NCI-H2107 treated with DMSO at 0.1 percent for 48 hours (cell line): ENCODE measurements around the gene LRRC59.
A peak's percentile ranks its signal among the peaks of the same experiment; 100 is the strongest.
"Not testable (repeated sequence)": the region's sequence is repeated elsewhere in the genome, so short reads cannot be mapped to it uniquely, and the experiment has no call there.

ENCODE experiments used
- DNase-seq: peaks from one replicate; lab custom pipeline; 2025; ENCODE audit not compliant: unreplicated experiment; lab: John Stamatoyannopoulos, UW

Gene LRRC59

DNA sequence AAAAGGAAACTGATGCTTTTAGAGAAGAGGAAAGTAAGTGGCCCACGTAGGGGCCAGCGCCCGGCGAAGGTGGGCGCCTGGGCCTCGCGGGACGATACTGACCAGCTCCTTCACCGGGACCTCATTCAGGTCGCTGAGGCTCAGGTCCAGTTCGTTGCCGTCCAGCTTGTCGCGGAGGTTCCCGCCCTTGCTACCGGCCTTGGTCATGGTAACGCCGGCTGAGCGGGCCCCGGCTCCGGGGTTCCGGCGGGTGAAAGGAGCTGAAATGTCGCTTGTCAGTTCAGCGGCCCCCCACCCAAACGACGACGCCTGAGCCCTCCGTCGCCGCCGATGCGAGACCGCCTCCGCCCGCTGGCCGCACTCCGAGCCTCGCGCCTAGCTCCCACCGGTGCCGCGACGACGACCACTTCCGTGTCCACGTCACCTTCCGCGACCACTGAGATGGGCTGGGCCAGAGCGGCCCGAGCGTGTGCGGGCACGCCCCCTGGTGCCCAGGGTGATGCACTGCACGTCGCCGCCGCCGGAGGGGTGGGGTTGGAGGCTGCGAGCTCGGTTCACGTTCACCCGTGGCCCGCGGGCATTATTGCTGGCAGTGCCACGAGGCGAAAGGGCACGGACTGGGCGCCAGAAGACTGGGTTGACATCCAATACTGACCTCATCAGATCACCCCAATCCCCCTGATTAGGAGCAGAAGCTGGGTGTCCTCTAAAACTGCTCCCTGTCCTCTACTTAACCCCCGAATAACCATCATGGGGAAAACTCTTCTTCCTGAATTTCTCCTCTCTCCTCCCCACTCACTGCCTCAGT lies at the start of gene LRRC59:
TSS of gene LRRC59 (minus strand) at position 413 of the 808 bp plus-strand sequence. CDS start at position 207, 206 bp downstream.
- peak; percentile 15 for DNase-seq

DNA sequence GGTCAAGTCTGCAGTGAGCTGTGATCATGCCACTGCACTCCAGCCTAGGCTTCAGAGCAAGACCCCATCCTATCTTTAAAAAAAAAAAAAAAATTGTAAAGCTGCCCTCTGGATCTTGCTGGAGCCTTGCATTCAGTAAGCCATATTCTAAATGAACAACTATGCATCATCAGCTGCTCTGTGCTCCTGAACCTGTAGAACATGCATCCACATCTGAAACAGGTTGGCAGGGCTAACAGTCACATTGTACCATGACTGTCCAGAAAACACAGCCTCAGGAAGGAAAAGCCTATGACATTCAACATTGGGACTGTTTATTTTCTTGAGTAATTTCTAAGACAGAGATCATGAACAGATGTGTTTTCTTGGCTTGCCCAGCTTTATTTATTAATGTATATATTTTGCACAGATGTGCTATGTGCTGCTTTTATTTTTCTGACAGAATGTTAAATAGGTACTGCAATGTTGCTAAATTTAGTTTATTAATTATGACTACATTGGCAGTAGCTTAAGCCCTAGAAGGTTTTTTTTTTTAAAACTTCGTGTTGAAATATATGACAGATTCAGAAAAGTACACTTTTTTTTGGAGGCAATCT lies 48.5 kb upstream of the LRRC59 start:
- no peak for DNase-seq

DNA sequence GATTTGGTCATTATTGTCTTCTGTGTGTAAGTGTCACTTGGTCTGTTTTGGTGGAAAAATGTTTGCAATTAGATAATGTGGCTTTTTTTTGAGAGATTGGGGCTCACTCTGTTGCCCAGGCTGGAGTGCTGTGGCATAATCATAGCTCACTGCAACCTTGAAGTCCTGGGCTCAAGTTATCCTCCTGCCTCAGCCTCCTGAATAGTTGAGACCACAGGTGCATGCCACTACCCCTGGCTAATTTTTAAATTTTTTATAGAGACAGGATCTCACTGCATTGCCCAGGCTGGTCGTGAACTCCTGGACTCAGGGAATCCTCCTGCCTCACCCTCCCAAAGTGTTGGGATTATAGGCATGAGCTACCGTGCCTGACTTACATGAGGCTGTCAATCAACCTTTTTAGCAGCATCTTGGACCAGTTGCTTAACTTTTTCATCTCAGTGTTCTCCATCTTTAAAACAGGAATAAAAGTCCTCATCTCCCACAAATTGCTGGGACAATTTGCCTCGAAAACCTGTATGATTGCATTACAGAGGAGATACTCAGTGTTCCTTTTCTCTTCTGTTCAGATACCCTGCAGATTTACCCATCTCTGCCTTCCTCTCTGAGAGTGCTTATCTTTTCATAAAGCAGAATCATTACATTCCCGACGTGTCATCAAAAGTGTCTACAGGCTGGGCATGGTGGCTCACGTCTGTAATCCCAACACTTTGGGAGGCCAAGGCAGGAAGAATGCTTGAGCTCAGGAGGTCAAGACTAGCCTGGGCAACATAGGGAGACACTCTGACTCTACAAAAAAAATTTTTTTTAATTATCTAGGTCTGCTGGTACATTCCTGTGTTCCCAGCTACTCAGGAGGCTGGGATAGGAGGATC lies 47.8 kb upstream of the LRRC59 start:
- DNase-seq = no peak

DNA sequence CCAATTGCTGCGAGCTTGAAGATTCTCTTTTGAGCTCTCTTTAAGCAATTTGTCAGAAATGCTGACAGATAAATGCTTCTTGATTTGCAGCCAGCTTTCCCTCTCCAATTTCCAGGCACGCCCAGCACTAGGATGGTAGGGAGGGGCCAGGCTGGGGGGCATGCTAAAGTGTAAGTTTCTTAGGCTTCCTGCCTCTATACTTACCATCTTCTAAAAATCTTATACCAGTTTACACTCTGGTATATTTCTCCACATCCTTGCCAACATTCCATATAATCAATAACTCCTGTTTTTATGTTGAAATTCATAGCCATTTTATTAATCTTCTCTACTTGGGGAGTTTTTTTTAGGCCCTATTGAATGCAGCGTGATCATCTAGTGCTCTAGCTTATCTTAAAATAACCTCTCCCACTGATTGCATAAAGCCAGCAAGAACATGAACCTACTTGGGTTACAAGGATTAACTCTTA lies 46.2 kb upstream of the LRRC59 start:
- DNase-seq = no peak

DNA sequence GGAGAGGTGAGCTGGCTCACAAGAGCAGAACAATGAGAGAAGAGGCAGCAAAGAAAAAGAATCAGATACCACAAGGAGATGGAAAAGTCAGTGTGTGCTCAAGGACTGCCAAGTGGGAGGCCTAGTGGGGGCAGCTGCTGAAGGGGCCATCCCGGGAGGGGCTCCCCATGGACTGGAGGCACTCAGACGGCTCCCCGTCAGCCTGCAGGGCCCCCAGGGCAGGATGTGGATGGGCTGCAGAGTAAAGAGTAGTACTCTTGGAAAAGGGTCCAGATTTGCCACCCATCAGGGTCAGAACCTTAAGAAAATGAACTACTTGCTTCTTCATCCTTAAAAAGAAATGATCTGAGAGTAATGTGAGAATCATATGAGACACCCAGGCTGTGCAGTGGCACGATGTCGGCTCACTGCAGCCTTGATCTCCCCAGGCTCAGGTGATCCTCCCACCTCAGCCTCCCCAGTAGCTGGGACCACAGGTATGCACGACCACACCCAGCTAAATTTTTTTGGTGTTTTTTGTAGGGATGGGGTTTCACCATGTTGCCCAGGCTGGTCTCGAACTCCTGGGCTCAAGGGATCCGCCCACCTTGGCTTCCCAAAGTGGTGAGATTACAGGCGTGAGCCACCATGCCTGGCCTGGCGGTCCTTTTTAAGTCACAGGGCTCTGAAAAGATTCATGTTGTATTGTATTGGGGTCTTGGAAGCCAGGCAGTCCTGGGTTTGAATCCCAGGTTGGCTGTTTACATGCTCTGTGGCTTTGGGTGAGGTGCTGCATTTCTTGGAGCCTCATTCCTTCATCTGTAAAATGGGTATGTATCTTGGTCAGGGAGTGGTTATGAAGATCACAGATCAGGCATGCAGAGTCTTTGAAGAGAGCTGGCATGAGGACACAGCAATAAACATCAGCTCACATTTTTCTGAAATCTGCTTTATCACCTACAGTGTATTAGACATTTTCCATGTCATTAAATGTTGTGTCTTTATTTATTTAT lies 43.8 kb upstream of the LRRC59 start:
- DNase-seq = no peak

DNA sequence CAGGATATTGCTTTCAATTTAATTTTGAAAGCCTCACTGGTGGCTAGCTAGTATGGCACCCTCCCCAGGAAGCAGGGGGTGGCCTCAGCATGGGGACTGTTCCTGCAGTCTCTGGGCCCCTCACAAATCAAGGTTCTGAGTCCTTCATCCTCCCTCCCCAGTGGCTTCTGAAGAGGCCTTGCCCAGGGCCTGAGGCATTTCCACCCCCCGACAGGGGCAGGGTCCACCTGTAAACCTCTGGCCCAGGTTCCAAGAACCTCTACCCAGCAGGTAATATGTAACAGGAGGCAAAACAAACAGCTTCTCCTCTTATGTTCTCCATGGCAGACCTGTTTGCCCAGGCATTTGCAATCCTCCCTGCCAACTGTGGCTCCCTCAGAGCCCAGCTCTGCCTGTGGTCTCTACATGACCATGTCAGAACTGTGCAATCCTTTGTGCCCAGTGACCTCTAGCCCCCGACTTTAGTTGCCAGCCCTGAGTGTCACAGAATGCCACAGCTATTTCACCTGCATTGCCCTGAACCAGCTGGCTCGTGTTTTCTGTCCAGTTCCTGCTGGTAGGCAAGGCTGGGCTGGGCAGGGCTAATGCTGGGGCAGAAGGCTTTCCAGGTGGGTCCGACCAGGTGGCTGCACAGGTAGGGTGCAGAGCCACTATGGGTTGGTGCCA lies 43.0 kb upstream of the LRRC59 start:
- no peak for DNase-seq

DNA sequence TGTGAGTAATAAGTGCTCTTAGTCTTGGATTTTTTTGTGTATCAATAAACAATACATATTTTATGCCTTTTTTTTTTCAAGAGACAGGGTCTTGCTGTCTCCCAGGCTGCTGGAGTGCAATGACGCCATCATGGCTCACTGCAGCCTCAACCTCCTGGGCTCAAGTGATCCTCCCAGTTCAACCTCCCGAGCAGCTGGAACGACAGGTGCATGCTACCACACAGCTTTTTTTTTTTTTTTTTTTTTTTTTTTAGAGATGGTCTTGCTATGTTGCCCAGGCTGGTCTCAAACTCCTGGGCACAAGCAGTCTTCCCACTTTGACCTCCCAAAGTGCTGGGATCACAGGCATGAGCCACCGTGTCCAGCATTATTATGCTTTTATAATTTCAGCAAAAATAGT lies 41.7 kb upstream of the LRRC59 start:
- DNase-seq = no peak

DNA sequence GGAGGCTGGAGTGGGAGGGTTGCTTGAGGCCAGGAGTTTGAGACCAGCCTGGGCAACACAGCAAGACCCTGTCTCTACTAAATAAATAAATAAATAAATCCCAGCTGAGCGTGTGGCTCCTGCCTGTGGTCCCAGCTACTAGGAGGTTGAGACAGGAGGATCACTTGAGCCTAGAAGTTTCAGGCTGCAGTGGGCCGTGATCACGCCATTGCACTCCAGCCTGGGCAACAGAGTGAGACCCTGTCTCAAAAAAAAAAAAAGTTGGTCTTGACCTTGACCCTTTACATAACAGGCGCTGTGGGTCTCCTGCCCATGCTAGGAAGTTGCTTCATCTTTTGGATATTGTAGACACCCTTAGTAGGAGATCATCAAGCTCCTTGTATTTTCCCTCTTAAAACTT lies 40.1 kb upstream of the LRRC59 start:
- no peak for DNase-seq

DNA sequence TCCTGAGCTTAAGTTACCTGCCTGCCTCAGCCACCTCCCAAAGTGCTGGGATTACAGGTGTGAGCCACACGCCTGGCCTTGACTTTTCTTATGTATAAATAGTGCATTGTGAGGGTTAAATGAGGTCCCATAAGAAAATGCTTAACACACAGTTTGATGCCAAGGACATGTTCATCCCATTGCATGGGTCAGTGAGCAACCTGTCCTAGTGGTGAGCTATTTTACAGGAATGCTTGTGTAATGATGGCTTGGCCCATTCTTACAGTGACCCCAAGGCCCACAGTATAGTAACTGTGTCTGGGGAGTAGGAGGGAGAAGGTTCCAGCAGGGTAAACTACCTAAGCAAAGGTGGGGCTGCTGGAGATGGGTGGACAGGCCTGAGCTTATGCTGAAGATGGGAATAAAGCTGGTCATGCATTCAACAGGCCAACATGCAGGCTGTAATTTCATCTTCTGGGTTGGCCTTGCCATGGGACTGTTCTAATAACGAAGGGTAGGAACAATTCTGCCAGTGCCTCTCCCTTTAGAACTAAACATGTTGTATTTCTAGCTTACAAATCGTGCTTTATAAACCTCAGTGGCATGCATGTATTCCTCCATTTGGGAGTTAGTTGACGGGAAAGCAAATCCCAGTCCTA lies 34.9 kb upstream of the LRRC59 start:
- no peak for DNase-seq

DNA sequence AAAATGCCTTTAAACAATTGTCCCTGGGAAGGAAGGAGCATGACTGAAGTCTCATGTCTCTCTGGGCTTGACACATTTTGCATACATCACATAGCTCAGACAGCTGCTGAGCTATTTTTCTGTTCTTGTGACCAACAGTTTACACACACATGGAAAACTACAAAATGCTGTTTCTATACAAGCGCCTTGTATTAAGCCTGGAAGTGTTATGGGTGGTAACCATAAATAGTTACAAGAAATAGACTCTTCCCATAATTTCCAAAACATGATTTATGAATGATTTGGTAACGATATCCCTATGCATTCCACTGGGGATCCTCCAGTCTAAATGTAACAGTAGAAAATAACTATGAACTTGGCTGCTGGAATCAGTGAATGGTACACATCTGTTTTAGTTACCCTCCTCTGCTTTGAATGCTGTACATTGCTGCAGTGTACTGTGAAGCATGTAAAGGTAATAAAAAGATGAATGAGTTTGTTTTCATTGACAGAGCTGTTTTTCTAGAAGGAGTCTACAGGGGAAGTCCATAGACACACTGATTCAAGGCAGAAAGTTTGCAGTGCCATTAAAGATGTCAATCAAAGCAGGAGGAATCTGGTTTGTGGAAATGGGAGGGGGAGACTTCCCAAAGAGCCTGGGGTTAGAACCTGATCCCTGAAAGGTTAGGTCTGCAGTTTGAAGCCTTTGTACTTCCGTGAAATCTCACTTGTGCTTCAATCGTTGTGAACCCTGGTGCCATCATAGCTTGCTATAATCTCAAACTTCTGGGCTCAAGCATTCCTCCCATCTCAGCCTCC lies 33.7 kb upstream of the LRRC59 start:
- DNase-seq = no peak

DNA sequence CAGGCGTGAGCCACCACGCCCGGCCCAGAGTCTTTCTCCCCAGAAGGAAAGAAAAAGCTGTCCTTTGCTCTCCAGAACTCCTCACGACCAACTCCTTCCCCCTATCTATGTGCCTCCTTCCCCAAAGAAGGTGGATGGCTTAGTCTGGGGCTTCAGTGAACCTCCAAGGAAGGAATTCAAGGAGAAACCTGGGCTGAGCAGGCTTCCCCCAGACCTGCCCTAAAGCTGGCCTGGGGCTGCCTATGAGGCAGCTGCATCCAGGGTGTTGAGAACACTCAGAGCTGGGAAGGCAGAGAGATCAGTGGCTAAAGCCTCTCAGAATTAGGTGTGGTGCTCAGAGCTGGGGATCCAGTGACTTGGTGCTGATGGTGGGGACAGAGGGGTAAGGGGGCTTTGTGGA lies 32.5 kb upstream of the LRRC59 start:
- DNase-seq = no peak

DNA sequence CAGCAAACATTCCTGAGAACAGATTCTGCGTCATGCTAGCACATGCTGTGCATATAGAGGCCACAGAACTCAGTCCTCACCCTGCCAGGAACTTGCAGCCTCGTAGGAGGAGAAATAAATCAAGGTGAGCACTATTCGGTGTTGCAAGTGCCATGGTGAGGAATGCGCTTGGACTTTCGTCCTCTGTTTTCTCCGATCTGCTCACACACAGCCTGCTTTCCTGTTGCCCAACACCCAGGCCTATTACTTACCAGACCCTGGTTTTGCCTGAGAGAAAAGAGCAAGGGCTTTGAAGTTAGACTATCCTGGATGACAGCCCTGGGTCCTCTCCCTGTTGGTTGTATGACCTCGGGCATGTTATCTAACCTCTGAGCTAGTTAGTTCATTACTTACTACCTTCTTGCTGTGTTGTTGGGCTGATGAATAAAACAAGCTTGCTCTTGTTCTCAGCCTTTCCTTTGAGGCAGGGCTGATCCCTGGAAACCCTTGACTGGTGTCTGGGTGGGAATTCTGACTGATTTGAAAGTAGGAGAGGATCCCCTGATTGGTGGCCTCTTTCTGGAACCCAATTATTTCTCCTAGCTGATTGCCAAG lies 31.6 kb upstream of the LRRC59 start:
- DNase-seq = no peak

DNA sequence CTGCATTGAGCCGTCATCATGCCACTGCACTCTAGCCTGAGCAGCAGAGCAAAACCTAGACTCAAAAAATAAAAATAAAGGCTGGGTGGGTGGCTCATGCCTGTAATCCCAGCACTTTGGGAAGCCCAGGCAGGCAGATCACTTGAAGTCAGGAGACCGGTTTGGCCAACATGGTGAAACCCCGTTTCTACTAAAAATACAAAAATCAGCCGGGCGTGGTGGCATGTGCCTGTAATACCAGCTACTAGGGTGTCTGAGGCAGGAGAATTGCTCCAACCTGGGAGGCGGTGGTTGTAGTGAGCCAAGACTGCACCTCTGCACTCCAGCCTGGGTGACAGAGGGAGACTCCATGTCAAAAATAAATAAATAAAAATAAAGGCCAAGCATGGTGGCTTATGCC lies 30.8 kb upstream of the LRRC59 start:
- DNase-seq = not testable (repeated sequence)

DNA sequence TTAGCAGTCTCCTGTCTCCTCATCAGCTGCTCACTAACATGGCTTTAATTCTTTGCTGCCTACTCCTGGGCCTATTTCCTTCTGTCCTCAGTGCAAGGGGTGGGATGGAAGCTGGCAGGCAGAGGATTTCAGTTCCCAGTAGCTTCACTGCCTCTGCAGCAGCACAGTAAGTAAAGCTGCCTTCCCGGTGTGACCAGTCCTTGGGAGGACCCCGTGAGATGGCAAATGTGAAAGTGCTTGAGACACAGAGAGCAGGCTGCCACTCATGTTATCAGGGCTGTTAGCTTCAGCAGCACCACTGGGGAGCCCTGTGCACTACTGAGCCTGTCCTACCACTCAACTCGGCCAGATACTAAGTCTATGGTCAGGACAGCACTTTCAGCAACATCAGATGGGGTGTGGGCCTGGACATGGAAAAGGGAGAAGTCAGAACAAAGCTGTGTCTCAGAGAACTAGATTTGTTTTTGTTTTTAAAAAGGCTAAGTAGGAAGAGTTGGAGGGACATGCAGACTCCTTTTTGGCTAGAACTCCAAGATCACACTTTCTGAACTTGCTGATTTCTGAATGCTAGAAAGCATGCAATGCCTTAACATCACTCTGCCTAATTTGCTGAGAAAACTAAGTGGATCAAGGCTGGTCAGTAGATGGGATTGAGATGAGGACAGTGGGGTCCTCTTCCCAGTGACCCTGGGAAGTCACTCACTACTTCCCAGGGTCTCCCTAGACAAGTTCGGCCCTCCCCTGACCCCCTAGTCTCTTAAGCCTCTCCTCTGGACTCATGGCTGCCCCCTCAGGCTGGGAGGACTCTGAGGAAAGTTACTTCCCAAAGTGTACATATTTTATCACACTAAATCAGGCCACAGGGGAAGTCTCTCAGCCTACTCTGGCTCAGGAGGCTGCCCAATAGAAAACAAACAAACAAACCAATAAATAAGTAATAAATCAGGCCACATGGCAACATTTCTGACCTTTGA lies 29.8 kb upstream of the LRRC59 start:
- DNase-seq = no peak

DNA sequence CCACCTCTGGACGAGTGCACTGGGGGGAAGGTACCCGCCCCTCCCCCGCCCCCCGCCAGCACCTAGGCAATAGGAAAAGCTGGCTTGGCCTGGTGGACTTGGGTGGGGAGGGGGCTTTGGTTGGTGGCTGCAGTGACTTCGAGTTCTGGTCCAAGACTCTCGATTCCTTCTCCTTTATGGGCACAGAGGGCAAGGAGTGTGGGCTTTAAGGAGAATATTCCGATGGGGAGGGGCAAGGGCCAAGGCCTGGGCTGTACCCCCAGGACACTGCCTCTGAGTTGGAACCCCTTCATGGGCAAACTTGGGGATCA lies 29.1 kb upstream of the LRRC59 start:
- DNase-seq = no peak

DNA sequence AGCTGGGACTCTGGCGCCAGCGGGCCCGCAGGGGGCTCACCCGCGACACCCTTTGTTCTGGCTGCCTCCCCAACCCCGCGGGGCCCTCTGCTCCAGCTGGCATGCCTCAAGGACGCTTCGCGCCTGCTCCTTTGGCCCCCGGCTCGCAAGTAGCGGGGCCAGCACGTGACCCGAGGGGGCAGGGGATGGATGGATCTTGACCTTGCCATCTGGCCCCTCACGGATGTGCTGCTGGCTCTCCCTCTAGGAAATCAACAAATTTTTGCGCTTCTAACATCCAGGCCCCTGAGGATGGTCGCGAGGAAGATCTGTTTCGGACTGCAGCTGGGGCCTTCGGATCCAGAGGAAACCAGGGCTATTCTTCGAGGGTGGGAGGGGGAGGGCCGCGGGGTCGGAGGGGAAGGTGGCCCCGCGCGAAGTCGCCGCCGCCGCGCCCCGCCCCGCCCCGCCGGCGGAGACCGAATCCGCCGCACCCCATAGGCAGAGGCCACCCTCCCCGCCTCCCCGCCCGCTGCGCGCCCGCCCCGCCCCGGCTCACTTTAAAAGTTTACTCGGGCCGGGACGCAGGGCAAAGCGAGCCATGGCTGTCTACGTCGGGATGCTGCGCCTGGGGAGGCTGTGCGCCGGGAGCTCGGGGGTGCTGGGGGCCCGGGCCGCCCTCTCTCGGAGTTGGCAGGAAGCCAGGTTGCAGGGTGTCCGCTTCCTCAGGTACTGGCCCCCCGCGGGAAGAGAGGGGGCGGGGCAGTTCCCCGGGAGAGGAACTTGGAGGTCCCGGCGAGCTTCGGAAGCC lies 28.6 kb upstream of the LRRC59 start, which contains the start of gene ACSF2:
TSS of gene ACSF2 (plus strand) at position 537 of the 790 bp plus-strand sequence. CDS start at position 581, 44 bp downstream.
- no peak for DNase-seq
